ENCODE results near the gene PSMC1. TPM values are rescaled to one million over a fixed set of nuclear protein-coding genes. Genes with fewer than 3 reads are reported as not detected.
A peak's percentile ranks its signal among the peaks of the same experiment; 100 is the strongest.

Gene PSMC1
- total RNA-seq, 2 donors from 2014 or later = 108 to 122 TPM

- no peak overlapping the region for H3K4me3 ChIP-seq (ENCODE audit: low read length)
Observed at GRCh38 chr14:90281756-90282155, 25.4 kb downstream of the PSMC1 start.

GRCh38 chr14:90287791-90288190 lies 31.4 kb downstream of the PSMC1 start:
- Mint-ChIP-seq H3K4me1 (peaks cover 12% of the 10 kb centered on the region), H3K27ac (peak overlapping the region; percentile 39)
- peak; percentile 28 for DNase-seq

More at GRCh38 chr14:90281756-90282155, 25.4 kb downstream of the PSMC1 start:
- Mint-ChIP-seq H3K4me1 (peaks cover 4% of the 10 kb centered on the region), H3K27me3 (ENCODE audit: insufficient read depth) (no peaks in the 10 kb centered on the region), H3K4me3 (no peak overlapping the region), H3K9me3 (no peaks in the 10 kb centered on the region), H3K36me3 (ENCODE audit: low read depth) (peaks cover 50% of the 10 kb centered on the region), H3K27ac (peak overlapping the region; percentile 39)
- Histone ChIP-seq H3K9me3 (ENCODE audit: control insufficient read depth, low read length) (no peaks in the 10 kb centered on the region), H3K4me1 (ENCODE audit: control insufficient read depth, insufficient read depth, low read length) (no peaks in the 10 kb centered on the region), H3K36me3 (ENCODE audit: control insufficient read depth, insufficient read depth, low read length) (peaks cover 28% of the 10 kb centered on the region), H3K27me3 (ENCODE audit: control insufficient read depth, insufficient read depth, low read length, poor library complexity, severe bottlenecking) (no peaks in the 10 kb centered on the region), H3K27ac (ENCODE audit: low read depth, low read length) (no peak overlapping the region), H3K9ac (ENCODE audit: extremely low read depth, low read length, poor library complexity, severe bottlenecking) (no peak overlapping the region)
- no peak for TF ChIP-seq CTCF (conservative IDR thresholded peaks at IDR 0.05)
- no peak for DNase-seq

GRCh38 chr14:90288651-90289355 lies 32.5 kb downstream of the PSMC1 start:
- no peak overlapping the region for H3K4me3 ChIP-seq (ENCODE audit: low read length)
- H3K36me3 ChIP-seq (ENCODE audit: control insufficient read depth, insufficient read depth, low read length) = peaks cover 64% of the 10 kb centered on the region
- no peak for DNase-seq
- H3K9ac ChIP-seq (ENCODE audit: extremely low read depth, low read length, poor library complexity, severe bottlenecking) = no peak overlapping the region
- no peak overlapping the region for H3K4me3 Mint-ChIP-seq
- 90 to 93% methylated on average over 12 of the region's 12 CpGs for whole genome bisulfite sequencing, 2 experiments (ENCODE audit: insufficient coverage in 1 of 2, insufficient read length in 1 of 2)
- TF ChIP-seq CTCF (conservative IDR thresholded peaks at IDR 0.05) = no peak
- H3K27ac Mint-ChIP-seq = no peak overlapping the region
- H3K27ac ChIP-seq (ENCODE audit: low read depth, low read length) = no peak overlapping the region
- no peaks in the 10 kb centered on the region for H3K27me3 ChIP-seq (ENCODE audit: control insufficient read depth, insufficient read depth, low read length, poor library complexity, severe bottlenecking)
- peaks cover 47% of the 10 kb centered on the region for H3K36me3 Mint-ChIP-seq (ENCODE audit: low read depth)
- no peaks in the 10 kb centered on the region for H3K9me3 Mint-ChIP-seq
- H3K27me3 Mint-ChIP-seq (ENCODE audit: insufficient read depth) = no peaks in the 10 kb centered on the region
- peaks cover 3% of the 10 kb centered on the region for H3K4me1 ChIP-seq (ENCODE audit: control insufficient read depth, insufficient read depth, low read length)
- H3K4me1 Mint-ChIP-seq = peaks cover 12% of the 10 kb centered on the region
- H3K9me3 ChIP-seq (ENCODE audit: control insufficient read depth, low read length) = no peaks in the 10 kb centered on the region

More at GRCh38 chr14:90287791-90288190, 31.4 kb downstream of the PSMC1 start:
- H3K27me3 Mint-ChIP-seq (ENCODE audit: insufficient read depth) = no peaks in the 10 kb centered on the region
- H3K27me3 ChIP-seq (ENCODE audit: control insufficient read depth, insufficient read depth, low read length, poor library complexity, severe bottlenecking) = no peaks in the 10 kb centered on the region
- no peak overlapping the region for H3K9ac ChIP-seq (ENCODE audit: extremely low read depth, low read length, poor library complexity, severe bottlenecking)
- H3K4me3 Mint-ChIP-seq = no peak overlapping the region
- H3K36me3 Mint-ChIP-seq (ENCODE audit: low read depth) = peaks cover 47% of the 10 kb centered on the region
- no peak overlapping the region for H3K27ac ChIP-seq (ENCODE audit: low read depth, low read length)
- H3K9me3 ChIP-seq (ENCODE audit: control insufficient read depth, low read length) = no peaks in the 10 kb centered on the region
- no peaks in the 10 kb centered on the region for H3K9me3 Mint-ChIP-seq
- H3K4me1 ChIP-seq (ENCODE audit: control insufficient read depth, insufficient read depth, low read length) = peaks cover 3% of the 10 kb centered on the region
- TF ChIP-seq CTCF (conservative IDR thresholded peaks at IDR 0.05) = no peak
- WGBS, 2 experiments (ENCODE audit: insufficient coverage in 1 of 2, insufficient read length in 1 of 2) = 89 to 96% methylated on average over 7 to 14 of the region's 14 CpGs
- peaks cover 66% of the 10 kb centered on the region for H3K36me3 ChIP-seq (ENCODE audit: control insufficient read depth, insufficient read depth, low read length)
- H3K4me3 ChIP-seq (ENCODE audit: low read length) = no peak overlapping the region
